HCT116 (cell line): ENCODE measurements around the gene MYL5. TPM values are rescaled to one million over a fixed set of nuclear protein-coding genes. Genes with fewer than 3 reads are reported as not detected.
A peak's percentile ranks its signal among the peaks of the same experiment; 100 is the strongest.

ENCODE experiments used
- ATAC-seq: fragments of 200-7000 bp; cut with Tn5 transposase; 2 replicates; pipeline ENCODE4 v1.9.1; 2020; ENCODE audit warnings: mild to moderate bottlenecking, moderate library complexity
- BruUV-seq: library from RNA; stranded (reverse); fragments of 400-500 nt; replicated peaks from 2 replicates; lab custom pipeline; 2021; lab: Mats Ljungman, UMichigan
- CTCF ChIA-PET: fragments of 300-600 bp; sonication (Branson Sonifier 250); formaldehyde crosslinking; loops from one replicate; lab custom pipeline; 2021; ENCODE audit warnings: antibody characterized with exemption; lab: Charles Lee
- POLR2A ChIA-PET: fragments of 300-600, 350-600 bp; sonication (Branson Sonifier 250); formaldehyde crosslinking; loops from one replicate; lab custom pipeline; 2021; ENCODE audit warnings: antibody characterized with exemption; lab: Charles Lee
- RAD21 ChIA-PET, 2 experiments: fragments of 300-600 bp; sonication (Branson Sonifier 250); formaldehyde crosslinking; loops; one replicate each; lab custom pipeline; 2023; ENCODE audit warnings: low total read pairs in 2 of 2; ENCODE audit not compliant: uncharacterized antibody in 2 of 2, unreplicated experiment in 2 of 2, low non-redundant PET in 1 of 2; lab: Charles Lee
- DNase-seq: peaks from one replicate; pipeline ENCODE4 v3.0.0-alpha.2; 2010; ENCODE audit warnings: low read depth, low spot score
- H2AFZ ChIP-seq: fragments of 200-600 bp; shearing (Covaris generic), sonication (generic); 2 replicates; pipeline ENCODE4 v1.6.1; 2017; ENCODE audit warnings: low read depth, mixed run types, mixed read lengths, antibody characterized with exemption, low read length; ENCODE audit not compliant: poor library complexity, severe bottlenecking
- H3K27ac ChIP-seq: 2 replicates; pipeline ENCODE4 v1.5.1; 2012; ENCODE audit warnings: low read depth, low read length
- H3K27me3 ChIP-seq: fragments of 200-600 bp; sonication (generic); 2 replicates; pipeline ENCODE4 v1.6.1; 2016; ENCODE audit warnings: mixed run types, low read length, mixed read lengths; ENCODE audit not compliant: insufficient read depth
- H3K36me3 ChIP-seq, 2 experiments: fragments of 200-500 bp in 1 of 2; fragments of 200-600 bp in 1 of 2; sonication (Bioruptor generic) in 1 of 2; sonication (generic) in 1 of 2; 2 replicates each; pipeline versions ENCODE4 v1.5.1 to v1.6.1; 2014 to 2016; ENCODE audit warnings: low read length in 2 of 2, inconsistent platforms in 1 of 2, mixed read lengths in 1 of 2, mixed run types in 1 of 2; ENCODE audit not compliant: insufficient read depth in 2 of 2, control insufficient read depth in 1 of 2
- H3K4me1 ChIP-seq, 2 experiments: fragments of 200-600 bp in 1 of 2; sonication (generic) in 1 of 2; 2 replicates each; pipeline versions ENCODE4 v1.5.1 to v1.6.1; 2012 to 2017; ENCODE audit warnings: low read length in 2 of 2, inconsistent platforms in 1 of 2, mild to moderate bottlenecking in 1 of 2, mixed read lengths in 1 of 2, mixed run types in 1 of 2, moderate library complexity in 1 of 2; ENCODE audit not compliant: insufficient read depth in 2 of 2, control insufficient read depth in 1 of 2
- H3K4me2 ChIP-seq: fragments of 200-600 bp; sonication (generic); 2 replicates; pipeline ENCODE4 v1.6.1; 2017; ENCODE audit warnings: mixed run types, low read length, mixed read lengths
- H3K4me3 ChIP-seq, 2 experiments: fragments of 200-600 bp in 1 of 2; sonication (generic) in 1 of 2; replicated peaks in 1 of 2; 2 replicates each; pipeline ENCODE4 v1.5.1; 2011 to 2016; ENCODE audit warnings: low read length in 2 of 2, control low read depth in 1 of 2, low read depth in 1 of 2, mild to moderate bottlenecking in 1 of 2, mixed read lengths in 1 of 2, mixed run types in 1 of 2
- H3K79me2 ChIP-seq: fragments of 200-600 bp; sonication (generic); 2 replicates; pipeline ENCODE4 v1.6.1; 2017; ENCODE audit warnings: mild to moderate bottlenecking, mixed run types, low read length, moderate library complexity, mixed read lengths; ENCODE audit not compliant: insufficient read depth
- H3K9ac ChIP-seq: fragments of 200-600 bp; sonication (generic); 2 replicates; pipeline ENCODE4 v1.6.1; 2016; ENCODE audit warnings: low read length, mixed read lengths
- H3K9me2 ChIP-seq: fragments of 200-600 bp; sonication (generic), shearing (Covaris generic); 2 replicates; pipeline ENCODE4 v1.6.1; 2017; ENCODE audit warnings: mixed run types, mild to moderate bottlenecking, moderate library complexity; ENCODE audit not compliant: insufficient read depth
- H3K9me3 ChIP-seq, 2 experiments: fragments of 200-500 bp in 1 of 2; fragments of 200-600 bp in 1 of 2; sonication (Bioruptor generic) in 1 of 2; sonication (generic) in 1 of 2; 2 replicates each; pipeline ENCODE4 v1.6.1; 2014 to 2017; ENCODE audit warnings: low read length in 2 of 2, mixed read lengths in 2 of 2, inconsistent platforms in 1 of 2, low read depth in 1 of 2, mild to moderate bottlenecking in 1 of 2, mixed run types in 1 of 2, moderate library complexity in 1 of 2; ENCODE audit not compliant: control insufficient read depth in 1 of 2, insufficient read depth in 1 of 2
- H4K20me1 ChIP-seq: fragments of 200-600 bp; sonication (generic), shearing (Covaris generic); 2 replicates; pipeline ENCODE4 v1.6.1; 2017; ENCODE audit warnings: mixed run types, mild to moderate bottlenecking, moderate library complexity; ENCODE audit not compliant: insufficient read depth
- ATF3 ChIP-seq: IDR thresholded peaks from 2 replicates; pipeline ENCODE4 v1.6.1; 2012
- CBX3 ChIP-seq: IDR thresholded peaks from 2 replicates; pipeline ENCODE4 v1.6.1; 2012; ENCODE audit warnings: low read depth
- ELF1 ChIP-seq: IDR thresholded peaks from 2 replicates; pipeline ENCODE4 v1.6.1; 2012; ENCODE audit warnings: low read depth, borderline replicate concordance
- EZH2 ChIP-seq: fragments of 200-600 bp; sonication (generic); IDR thresholded peaks from 2 replicates; pipeline ENCODE4 v1.6.1; 2017; ENCODE audit warnings: antibody characterized with exemption, mixed run types
- EZH2phosphoT487 ChIP-seq: fragments of 200-600 bp; IDR thresholded peaks from 2 replicates; pipeline ENCODE4 v1.6.1; 2018; ENCODE audit warnings: antibody characterized with exemption, borderline replicate concordance
- MAX ChIP-seq: IDR thresholded peaks from 2 replicates; pipeline ENCODE4 v1.6.1; 2012
- POLR2A ChIP-seq: IDR thresholded peaks from 2 replicates; pipeline ENCODE4 v1.7.0; 2011; ENCODE audit warnings: borderline replicate concordance; ENCODE audit not compliant: insufficient read depth, insufficient read length; ENCODE audit errors: extremely low read depth
- POLR2AphosphoS5 ChIP-seq: IDR thresholded peaks from 2 replicates; pipeline ENCODE4 v1.6.1; 2011; ENCODE audit warnings: mild to moderate bottlenecking, low read depth, low read length, moderate library complexity
- REST ChIP-seq: IDR thresholded peaks from 2 replicates; pipeline ENCODE4 v1.6.1; 2012; ENCODE audit warnings: low read depth
- SIN3A ChIP-seq: IDR thresholded peaks from 2 replicates; pipeline ENCODE4 v1.6.1; 2012; ENCODE audit warnings: low read depth
- ZBTB33 ChIP-seq: IDR thresholded peaks from 2 replicates; pipeline ENCODE4 v1.6.1; 2011; ENCODE audit warnings: mild to moderate bottlenecking, low read length, moderate library complexity; ENCODE audit not compliant: insufficient replicate concordance; ENCODE audit errors: extremely low read depth
- intact Hi-C: fragments of 100-400 bp; cut with micrococcal nuclease; formaldehyde crosslinking; loops from 2 replicates; pipeline ENCODE4 v1.10.0; 2022
- total RNA-seq: library from RNA; stranded (reverse); gene quantifications from one replicate; pipeline ENCODE4 v1.2.1, GENCODE V29; 2021; ENCODE audit not compliant: unreplicated experiment

The MYL5 gene
- total RNA-seq, 1 experiment from 2014 or later: 14.0 TPM

- H3K27ac ChIP-seq: no peak overlapping the region
- no peaks in the 10 kb centered on the region for H4K20me1 ChIP-seq
- no peak overlapping the region for H3K4me2 ChIP-seq
- peaks cover 10 to 24% of the 10 kb centered on the region in 2 experiments for H3K36me3 ChIP-seq
- no peaks in the 10 kb centered on the region for H3K9me3 ChIP-seq
- CTCF ChIA-PET: no interaction called here
- no peaks in the 10 kb centered on the region for H3K27me3 ChIP-seq
- no peak overlapping the region for H3K9ac ChIP-seq
- H3K4me1 ChIP-seq: peaks cover 11 to 34% of the 10 kb centered on the region in 2 experiments
- H3K79me2 ChIP-seq: peaks cover 26% of the 10 kb centered on the region
- H3K9me2 ChIP-seq: no peaks in the 10 kb centered on the region
- intact Hi-C loops: loop anchor here (10.0 kb wide), 1 partner anchor 197 kb away; no protein-coding TSS in a partner anchor
- BruUV-seq: no TSS peak
- POLR2A ChIA-PET: no interaction called here
- no peak for DNase-seq
- no peak overlapping the region for H2AFZ ChIP-seq
- H3K4me3 ChIP-seq: no peak overlapping the region
- RAD21 ChIA-PET: no interaction called here
- no peak for ATAC-seq
- TF ChIP-seq ATF3 (no peak), EZH2 (no peak)
Measured at GRCh38 chr4:671769-672168, 2.6 kb upstream of the MYL5 start.

GRCh38 chr4:673349-674091, 822 bp upstream of the MYL5 start:
- ChIA-PET POLR2A (interaction anchor here (0.8 to 1.2 kb wide), 3 partner anchors 10 to 93 kb away, joined by 3 to 6 read pairs (median 3); no protein-coding TSS in a partner anchor), RAD21 (no interaction called here), CTCF (interaction anchor here (1.0 to 1.6 kb wide), 3 partner anchors 11 to 71 kb away, joined by 7 to 14 read pairs (median 8); no protein-coding TSS in a partner anchor)
- H4K20me1 ChIP-seq: no peaks in the 10 kb centered on the region
- ATAC-seq (peak; percentile 28), DNase-seq (no peak)
- peak overlapping the region; percentile 66 to 91 for H3K4me3 ChIP-seq
- H3K79me2 ChIP-seq: peaks cover 26% of the 10 kb centered on the region
- BruUV-seq: TSS peak; percentile 63
- H2AFZ ChIP-seq: no peak overlapping the region
- peaks cover 21 to 52% of the 10 kb centered on the region in 2 experiments for H3K4me1 ChIP-seq
- intact Hi-C loops: loop anchor here (1.0 to 10.0 kb wide), 2 partner anchors 71 to 199 kb away; no protein-coding TSS in a partner anchor
- H3K27me3 ChIP-seq: no peaks in the 10 kb centered on the region
- H3K4me2 ChIP-seq: peak overlapping the region; percentile 93
- H3K9me3 ChIP-seq: no peaks in the 10 kb centered on the region
- H3K9ac ChIP-seq: peak overlapping the region; percentile 95
- peaks cover 10 to 24% of the 10 kb centered on the region in 2 experiments for H3K36me3 ChIP-seq
- no peaks in the 10 kb centered on the region for H3K9me2 ChIP-seq
- H3K27ac ChIP-seq: peak overlapping the region; percentile 76
- TF ChIP-seq SIN3A (no peak), POLR2A (no peak), REST (no peak), ELF1 (no peak), MAX (no peak), POLR2AphosphoS5 (no peak), CBX3 (no peak), ZBTB33 (no peak), ATF3 (no peak), EZH2phosphoT487 (no peak)
